ENCODE data around the gene ZNF268.

GRCh38 chr12:133217219-133217618, 35.9 kb downstream of the ZNF268 start:
- no peak for TF ChIP-seq POLR2A (IDR thresholded peaks at IDR 0.05)
- no peak for TF ChIP-seq CTCF (IDR thresholded peaks at IDR 0.05)
